NCI-H1048 (cell line): ENCODE data around the gene AK1.

ENCODE experiments used
- DNase-seq: peaks from one replicate; lab custom pipeline; 2025; lab: John Stamatoyannopoulos, UW

Gene AK1

GRCh38 chr9:127908660-127908926 is 31.1 kb upstream of the AK1 start:
- no peak for DNase-seq

DNA sequence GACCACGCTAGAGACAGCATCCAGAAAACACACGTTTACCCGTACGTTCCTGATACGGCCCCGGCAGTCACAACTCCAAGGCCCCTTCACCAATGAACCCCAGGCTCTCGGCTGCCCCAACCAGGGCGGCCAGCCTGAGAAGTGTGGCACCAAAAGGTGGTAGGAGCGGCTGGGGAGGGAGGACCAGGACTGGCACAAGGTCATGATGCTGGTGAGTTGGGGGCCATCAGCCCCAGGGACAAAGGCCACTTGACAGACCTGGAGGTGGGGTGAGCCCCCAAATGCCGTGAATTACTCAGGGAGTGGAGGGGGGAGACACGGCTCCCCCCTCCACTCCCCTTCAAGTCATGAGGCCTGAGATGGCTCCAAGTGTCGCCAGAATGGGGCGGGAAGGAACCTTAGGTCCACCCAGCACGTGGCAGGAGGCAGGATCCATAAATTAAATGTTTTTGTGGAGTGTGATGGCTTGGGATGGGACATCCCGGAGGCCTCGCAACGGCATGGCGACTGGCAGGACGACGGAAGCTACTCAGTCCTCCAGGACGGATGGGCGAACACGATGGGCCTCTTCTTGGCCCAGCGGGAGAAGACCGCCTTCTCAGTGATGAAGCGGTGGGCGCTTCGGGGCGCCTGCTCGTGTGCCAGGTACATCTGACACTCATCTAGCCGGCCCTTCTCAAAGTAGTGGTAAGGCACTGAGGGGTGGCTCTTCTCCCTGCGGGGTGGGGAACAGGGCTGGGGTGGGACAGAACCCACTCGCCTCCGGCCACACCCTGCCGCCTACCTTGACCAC is 30.6 kb upstream of the AK1 start:
- DNase-seq = no peak

GRCh38 chr9:127905788-127906191 is 28.3 kb upstream of the AK1 start:
- no peak for DNase-seq

- DNase-seq = no peak
Observed at GRCh38 chr9:127905004-127905728, 27.7 kb upstream of the AK1 start.

- no peak for DNase-seq
Observed at GRCh38 chr9:127904561-127905003, 27.1 kb upstream of the AK1 start.

DNA sequence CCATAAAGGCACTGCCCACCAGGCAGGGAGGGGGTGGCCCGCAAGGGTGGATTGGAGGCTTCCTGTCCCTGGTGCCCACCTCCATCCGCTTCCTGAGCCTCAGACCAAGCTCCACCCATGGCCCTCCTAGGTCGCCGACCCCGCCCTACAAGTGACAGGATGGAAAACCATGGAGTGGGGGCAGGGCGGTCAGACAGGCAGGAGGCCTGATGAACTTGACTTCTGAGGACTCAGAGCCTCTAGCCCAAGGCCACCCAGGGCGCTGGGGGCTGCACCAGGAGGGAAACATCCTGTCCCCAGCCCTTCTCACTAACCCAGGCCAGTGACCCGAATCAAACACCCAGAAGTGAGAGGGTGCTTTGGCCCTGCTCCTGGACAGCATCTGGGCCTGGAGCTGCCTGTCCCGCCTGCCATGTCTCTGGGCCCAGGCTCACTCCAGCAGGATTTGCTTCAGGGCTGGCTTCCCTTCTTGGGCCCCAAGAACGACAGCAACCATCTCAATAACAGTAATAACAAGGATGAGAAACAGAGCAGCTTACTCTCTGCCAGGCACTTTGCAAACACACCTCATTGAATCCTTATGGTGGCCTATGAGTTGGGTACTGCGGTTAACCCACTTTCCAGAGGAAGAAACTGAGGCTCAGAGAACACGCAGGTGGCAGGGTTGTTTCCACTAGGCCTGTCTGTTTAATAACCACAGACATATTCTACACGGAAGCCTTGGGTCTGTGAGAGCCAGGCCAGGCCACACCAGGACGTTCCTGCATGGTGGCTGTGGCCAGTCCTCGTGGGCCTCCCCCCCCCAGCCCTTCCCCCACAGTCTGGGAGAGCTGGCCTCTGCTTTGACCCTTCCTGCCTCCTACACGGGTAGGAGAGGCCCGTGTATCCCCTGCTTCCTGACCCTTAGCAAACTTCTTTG is 26.3 kb upstream of the AK1 start:
- DNase-seq = no peak

- DNase-seq = peak; percentile 34
Observed at GRCh38 chr9:127899128-127899943, 21.9 kb upstream of the AK1 start, which contains the start of gene ST6GALNAC6. TSS of gene ST6GALNAC6 (minus strand) at chr9:127899603. CDS start at chr9:127897981, 1,622 bp downstream.

DNA sequence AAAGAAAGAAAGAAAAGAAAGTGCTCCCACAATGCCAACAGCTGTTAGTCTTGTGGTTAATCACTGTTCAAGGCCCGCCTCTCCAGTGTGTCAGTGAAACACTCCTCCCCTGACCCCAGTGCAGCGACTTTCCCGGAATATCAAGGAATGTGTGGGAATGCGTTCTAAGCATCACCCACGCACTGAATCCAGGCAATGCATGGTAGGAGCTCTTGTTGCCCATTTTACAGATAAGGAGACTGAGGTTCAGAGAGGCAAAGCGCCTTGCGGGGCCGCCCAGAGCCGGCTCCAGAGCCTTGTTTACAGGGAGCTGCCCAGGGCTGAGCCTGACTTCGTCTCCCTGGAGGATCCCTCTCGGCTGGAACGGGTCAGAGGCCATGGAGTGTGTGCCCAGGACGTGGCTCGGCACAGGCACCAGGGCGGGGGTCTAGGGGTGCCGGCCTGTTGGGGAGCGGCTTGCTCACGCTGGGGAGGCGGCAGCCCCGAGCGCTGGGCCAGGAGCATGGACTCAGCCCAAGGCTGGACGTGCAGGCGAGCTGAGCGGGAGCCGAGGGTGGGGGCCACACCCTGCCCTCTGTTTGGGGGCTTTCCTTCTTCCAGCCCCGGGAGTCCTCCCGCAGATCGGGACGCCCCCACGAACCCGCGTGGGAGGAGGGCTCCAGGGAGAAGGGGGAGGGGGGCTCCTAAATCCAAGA is 21.1 kb upstream of the AK1 start:
- no peak for DNase-seq

GRCh38 chr9:127897193-127897692 is 19.8 kb upstream of the AK1 start:
- DNase-seq = peak; percentile 64

GRCh38 chr9:127896395-127897192 is 19.1 kb upstream of the AK1 start:
- no peak for DNase-seq

DNA sequence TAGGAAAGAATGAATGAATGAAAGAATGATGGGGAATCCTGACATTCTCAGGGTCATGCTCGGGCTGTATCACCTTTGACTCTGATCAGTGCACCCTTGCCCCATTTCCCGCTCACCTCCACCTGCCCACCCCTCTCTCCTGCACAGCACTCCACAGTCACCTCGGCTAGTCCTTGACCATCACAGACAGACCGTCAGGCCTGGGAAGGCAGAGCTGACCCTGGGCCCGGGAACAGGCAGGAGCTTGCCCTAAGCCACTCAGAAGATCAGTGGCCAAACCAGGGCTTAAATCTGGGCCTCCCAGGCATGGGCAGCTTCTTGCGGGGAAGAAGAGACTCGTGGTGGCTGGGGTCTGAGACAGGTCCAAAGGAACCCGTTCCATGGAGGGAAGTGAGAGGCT is 18.3 kb upstream of the AK1 start:
- DNase-seq = no peak

- no peak for DNase-seq
Observed at GRCh38 chr9:127893392-127893791, 15.9 kb upstream of the AK1 start.

DNA sequence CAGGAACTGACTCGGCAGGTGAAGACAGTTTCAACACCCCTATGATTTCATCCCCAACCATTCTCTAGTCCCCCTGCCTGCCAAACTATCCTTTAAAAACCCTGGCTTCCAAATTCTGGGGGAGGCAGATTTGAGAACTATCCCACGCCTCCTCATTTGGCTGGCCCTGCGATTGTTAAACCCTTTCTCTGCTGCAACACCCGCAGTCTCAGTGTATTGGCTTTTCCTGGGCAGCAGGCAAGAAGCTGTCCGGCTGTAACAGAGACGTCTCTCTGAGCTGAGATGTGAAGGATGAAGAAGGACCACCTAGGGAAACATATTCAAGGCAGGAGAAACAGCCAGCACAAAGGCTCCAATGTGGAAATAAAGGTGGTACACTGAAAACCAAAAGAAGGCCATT is 15.4 kb upstream of the AK1 start:
- no peak for DNase-seq

- DNase-seq = no peak
Observed at GRCh38 chr9:127890053-127890452, 12.6 kb upstream of the AK1 start.

DNA sequence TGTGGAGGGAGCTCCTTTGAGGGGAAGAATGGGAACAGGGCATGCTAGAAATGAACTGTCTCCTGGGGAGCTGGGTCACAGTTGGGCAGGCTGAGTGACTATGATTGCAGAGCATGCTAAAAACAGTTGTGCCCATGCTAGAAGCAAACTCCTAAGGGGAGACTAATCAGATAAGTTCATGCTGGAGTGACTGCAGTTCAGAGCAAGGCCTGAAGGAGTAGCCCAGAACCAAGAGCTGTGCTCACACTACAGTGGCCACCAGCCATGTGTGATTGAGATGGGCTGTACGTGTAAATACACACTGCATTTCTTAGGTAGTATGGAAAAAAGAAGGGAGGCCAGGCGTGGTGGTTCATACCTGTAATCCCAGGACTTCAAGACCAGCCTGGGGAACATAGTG is 10.3 kb upstream of the AK1 start:
- no peak for DNase-seq

DNA sequence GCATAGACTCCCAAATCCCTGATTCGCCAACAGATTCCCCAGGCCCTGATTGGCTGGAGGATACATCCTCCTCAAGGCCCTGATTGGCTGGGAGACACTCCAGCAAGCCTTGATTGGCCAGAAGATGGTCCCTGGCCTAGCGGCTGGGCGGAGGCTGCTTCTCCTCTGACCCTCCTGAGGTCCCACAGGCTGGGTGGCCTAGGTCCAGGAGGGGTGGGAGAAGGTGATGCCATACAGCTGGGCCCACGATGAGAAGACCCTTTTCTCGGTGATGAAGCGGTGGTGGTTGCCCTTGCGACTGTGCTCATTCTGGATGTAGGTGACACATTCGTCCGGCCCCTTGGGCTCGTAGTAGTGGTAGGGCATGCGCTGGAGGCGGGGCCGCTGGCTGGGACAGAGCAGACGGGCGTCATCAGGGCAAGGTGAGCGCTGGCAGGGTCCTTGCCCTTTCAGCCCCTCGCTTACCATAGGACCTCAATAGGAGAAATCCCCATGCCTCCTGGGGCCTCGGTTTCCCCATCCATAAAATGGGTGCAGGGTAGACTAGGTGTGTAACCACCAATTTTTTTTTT is 9.0 kb upstream of the AK1 start:
- no peak for DNase-seq

- DNase-seq = no peak
Observed at GRCh38 chr9:127885508-127886281, 8.2 kb upstream of the AK1 start.

GRCh38 chr9:127884976-127885490 is 7.6 kb upstream of the AK1 start:
- no peak for DNase-seq
